ENCODE results near the gene ADAMTSL5.

ADAMTSL5 gene

DNA sequence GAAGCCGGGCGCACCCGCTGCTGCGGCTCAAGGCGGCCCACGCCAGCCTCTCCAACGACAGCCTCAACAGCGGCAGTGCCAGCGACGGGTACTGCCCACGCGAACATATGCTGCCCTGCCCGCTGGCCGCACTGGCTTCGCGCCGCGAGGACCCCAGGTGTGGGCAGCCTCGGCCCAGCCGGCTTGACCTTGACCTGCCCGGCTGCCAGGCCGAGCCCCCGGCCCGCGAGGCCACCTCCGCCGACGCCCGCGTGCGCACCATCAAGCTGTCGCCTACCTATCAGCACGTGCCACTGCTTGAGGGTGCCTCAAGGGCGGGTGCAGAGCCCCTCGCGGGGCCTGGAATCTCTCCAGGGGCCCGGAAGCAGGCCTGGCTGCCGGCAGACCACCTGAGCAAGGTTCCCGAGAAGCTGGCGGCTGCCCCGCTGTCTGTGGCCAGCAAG, 46.8 kb downstream of the ADAMTSL5 start:
- DNase-seq (ENCODE audit: low spot score): no peak

GRCh38 chr19:1465191-1466016, 47.4 kb downstream of the ADAMTSL5 start:
- DNase-seq (ENCODE audit: low spot score): no peak

GRCh38 chr19:1461862-1462261, 51.0 kb downstream of the ADAMTSL5 start:
- DNase-seq (ENCODE audit: low spot score): no peak

- no peak for DNase-seq (ENCODE audit: low spot score)
Observed at GRCh38 chr19:1460033-1460995, 52.5 kb downstream of the ADAMTSL5 start.

- no peak for DNase-seq (ENCODE audit: low spot score)
Observed at GRCh38 chr19:1459479-1459878, 53.3 kb downstream of the ADAMTSL5 start.

DNA sequence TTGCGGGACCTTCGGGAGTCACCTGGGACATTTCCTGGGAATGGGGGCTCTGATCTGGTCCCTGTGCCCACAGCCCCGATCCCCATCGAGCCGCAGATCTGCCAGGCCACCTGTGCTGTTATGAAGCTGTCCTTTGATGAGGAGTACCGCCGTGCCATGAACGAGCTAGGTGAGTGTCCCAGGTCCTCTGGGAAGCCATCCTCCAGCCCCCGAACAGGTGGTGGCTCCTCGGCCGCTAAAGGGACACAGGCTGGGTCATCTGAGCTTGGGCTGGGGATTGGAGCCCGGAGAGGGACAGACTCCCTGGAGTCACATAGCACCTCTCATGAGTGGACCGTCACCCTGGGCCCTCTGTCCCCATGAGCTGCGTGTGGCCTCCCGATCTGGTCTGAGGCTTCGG, 54.9 kb downstream of the ADAMTSL5 start:
- no peak for DNase-seq (ENCODE audit: low spot score)

DNA sequence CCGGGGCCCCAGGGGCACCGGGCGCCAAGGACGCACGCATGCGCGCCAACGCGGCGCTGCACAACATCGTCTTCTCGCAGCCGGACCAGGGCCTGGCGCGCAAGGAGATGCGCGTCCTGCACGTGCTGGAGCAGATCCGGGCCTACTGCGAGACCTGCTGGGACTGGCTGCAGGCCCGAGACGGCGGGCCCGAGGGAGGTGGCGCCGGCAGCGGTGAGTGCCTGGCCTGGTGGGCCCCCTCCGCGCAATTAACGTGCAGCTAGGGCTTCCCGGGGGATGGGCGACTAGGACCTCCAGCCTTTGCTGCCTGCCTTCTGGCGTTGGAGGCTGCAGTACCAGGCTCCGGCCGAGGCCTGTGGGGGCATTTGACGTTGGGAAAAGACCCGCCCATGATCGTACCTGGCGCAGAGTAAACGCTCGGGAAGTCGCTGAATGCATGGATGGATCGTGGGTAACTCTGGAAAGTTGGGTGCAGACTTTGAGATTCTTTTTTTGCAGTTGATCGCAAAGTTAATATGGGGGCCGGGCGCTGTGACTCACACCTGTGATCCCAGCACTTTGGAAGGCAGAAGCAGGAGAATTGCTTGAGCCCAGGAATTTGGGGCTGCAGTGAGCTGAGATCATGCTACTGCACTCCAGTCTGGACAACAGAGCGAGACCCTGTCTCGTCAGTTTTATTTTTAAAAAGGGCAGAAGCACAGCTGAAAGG, 55.6 kb downstream of the ADAMTSL5 start:
- DNase-seq (ENCODE audit: low spot score): no peak

GRCh38 chr19:1456121-1456900, 56.5 kb downstream of the ADAMTSL5 start:
- DNase-seq (ENCODE audit: low spot score): no peak

DNA sequence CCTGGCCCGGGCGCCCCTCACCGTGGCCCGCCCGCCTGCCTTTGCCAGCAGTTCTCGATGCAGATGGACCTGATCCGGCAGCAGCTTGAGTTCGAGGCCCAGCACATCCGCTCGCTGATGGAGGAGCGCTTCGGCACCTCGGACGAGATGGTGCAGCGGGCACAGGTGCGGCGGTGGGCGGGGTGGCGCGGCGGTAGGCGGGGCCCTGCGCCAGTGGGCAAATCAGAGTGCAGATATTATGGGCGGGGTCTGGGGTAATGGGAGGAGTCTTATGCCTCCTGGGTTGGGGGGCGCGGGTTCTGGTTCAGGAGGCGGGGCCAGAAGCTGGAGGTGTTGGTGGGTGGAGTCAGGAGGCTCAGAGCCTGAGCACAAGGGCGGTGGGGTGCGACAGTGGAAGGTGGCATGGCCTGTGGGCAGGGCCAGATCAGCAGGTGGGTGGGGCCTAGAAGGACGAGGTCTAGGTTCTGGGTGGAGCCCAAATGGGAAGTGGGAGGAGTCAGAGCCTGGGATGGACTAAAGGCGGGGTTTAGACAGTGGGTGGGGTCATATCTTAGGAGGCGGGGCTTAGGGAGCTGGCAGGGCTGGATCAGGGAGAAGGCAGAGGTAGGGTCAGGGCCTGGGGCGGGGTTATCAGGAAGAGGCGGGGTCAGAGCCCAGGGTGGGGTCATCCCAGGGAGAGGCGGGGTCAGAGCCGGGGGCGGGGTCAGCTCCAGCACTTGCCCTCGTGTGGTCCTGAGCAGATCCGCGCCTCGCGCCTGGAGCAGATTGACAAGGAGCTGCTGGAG, 57.3 kb downstream of the ADAMTSL5 start:
- no peak for DNase-seq (ENCODE audit: low spot score)
